ENCODE results near the gene GARIN3. TPM values are rescaled to one million over a fixed set of nuclear protein-coding genes. Genes with fewer than 3 reads are reported as not detected.

GARIN3 gene
- total RNA-seq: not detected in 2 replicates
- polyA plus RNA-seq: not detected in 2 replicates
- not detected in 2 replicates for polyA plus RNA-seq (2011; cell fraction: cytosol; rRNA removed)
- not detected in 2 replicates for polyA plus RNA-seq (2011; cell fraction: nucleus; rRNA removed)
- polyA plus RNA-seq (2012): not detected in 2 replicates
- not detected in 2 replicates for polyA minus RNA-seq
- not detected for polyA minus RNA-seq (2011; cell fraction: cytosol; rRNA and poly(A)+ RNA removed)
- not detected in 2 replicates for polyA minus RNA-seq (2011; cell fraction: nucleus; rRNA and poly(A)+ RNA removed)
- Bru-seq, nascent RNA: not detected
- BruChase-seq, experiment 1, labeled RNA remaining after a 6-hour chase: not detected
- not detected for BruChase-seq, experiment 2, labeled RNA remaining after a 2-hour chase
- long read RNA-seq: 0 reads

DNA sequence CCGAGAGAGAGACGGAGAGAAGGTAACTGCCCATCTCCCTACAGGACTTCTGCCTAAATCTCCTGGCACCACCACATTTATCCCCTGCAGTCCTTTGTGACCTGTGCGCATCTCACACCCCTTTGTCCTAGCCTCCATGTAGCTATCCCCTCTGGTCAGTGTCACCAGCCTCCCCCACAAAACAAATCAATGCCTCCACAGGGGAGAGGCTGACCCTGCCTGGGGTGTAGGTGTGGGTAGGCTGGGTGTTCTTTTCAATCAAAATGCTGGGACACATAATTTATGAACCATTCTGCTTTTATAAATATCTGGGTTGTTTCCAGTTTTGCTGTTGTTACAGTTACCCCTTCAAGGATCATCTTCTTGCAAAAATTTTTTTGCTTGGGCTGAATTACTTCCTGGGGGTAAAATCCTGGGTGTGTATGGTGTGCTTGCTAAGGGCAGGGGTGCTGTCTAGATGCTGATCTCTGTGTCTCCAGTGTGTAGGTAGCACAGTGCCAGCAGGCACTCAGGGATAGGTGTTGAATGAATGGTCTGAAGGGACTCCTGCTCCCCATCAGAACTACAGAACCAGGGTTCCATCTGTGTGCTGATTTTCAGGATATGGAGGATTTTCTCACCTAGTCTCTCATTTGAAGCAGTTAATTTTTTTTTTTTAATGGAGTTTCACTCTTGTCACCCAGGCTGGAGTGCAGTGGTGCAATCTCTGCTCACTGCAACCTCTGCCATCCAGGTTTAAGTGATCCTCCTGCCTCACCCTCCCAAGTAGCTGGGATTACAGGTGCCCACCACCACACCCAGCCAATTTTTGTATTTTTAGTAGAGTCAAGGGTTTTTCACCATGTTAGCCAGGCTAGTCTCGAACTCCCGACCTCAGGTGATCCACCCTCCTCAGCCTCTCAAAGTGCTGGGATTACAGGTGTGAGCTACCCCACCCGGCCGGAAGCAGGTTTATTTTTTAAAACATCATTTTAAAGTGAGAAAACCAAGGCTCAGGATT lies at the start of gene GARIN3:
TSS of gene GARIN3 (minus strand) at position 51 of the 1,000 bp plus-strand sequence. CDS start 96 bp downstream, outside the sequence.
- Histone ChIP-seq H3K79me2 (ENCODE audit: control insufficient read depth, insufficient read depth, low read length) (no peaks in the 10 kb centered on the region), H3K9me1 (replicated peaks; ENCODE audit: control insufficient read depth, extremely low read depth, insufficient read depth, low read length) (no peaks in the 10 kb centered on the region), H2AFZ (ENCODE audit: low read depth, low read length) (no peak within 1 kb of the TSS), H3K4me1 (ENCODE audit: control insufficient read depth, extremely low read depth, insufficient read depth, low read length) (no peaks in the 10 kb centered on the region), H3K36me3 (ENCODE audit: control insufficient read depth in 2 of 2, extremely low read depth in 1 of 2, insufficient read depth in 2 of 2, low read length in 2 of 2) (no peaks in the 10 kb centered on the region), H4K20me1 (replicated peaks; ENCODE audit: control insufficient read depth, extremely low read depth, insufficient read depth, low read length) (no peaks in the 10 kb centered on the region), H3K9ac (replicated peaks; ENCODE audit: extremely low read depth, insufficient read depth, low read length) (no peak within 1 kb of the TSS), H3K4me3 (replicated peaks in 1 of 3; ENCODE audit: insufficient read depth in 1 of 3, low read depth in 1 of 3, low read length in 3 of 3) (no peak within 1 kb of the TSS), H3K27ac (ENCODE audit: insufficient read depth, low read depth, low read length) (no peak within 1 kb of the TSS), H3K9me3 (replicated peaks; ENCODE audit: control insufficient read depth, insufficient read depth, low read length) (no peaks in the 10 kb centered on the region), H3K27me3 (ENCODE audit: control insufficient read depth in 2 of 2, insufficient read depth in 2 of 2, low read length in 2 of 2) (no peaks in the 10 kb centered on the region), H3K4me2 (ENCODE audit: insufficient read depth, low read length) (no peak within 1 kb of the TSS)
- POLR2A ChIA-PET: no interaction called here
- DNase-seq (ENCODE audit: low read depth, low spot score) (no peak), FAIRE-seq (no peak)
- CTCF ChIA-PET: interaction anchor here (1.0 kb wide), 2 partner anchors 11 to 18 kb away, joined by 3 to 6 read pairs; no protein-coding TSS in a partner anchor
- BruUV-seq (replicated peaks): no TSS peak
- no peak for TF ChIP-seq EZH2 (IDR thresholded peaks at IDR 0.05; ENCODE audit: borderline replicate concordance, low read depth, low read length, severe bottlenecking)
- no peak for TF ChIP-seq POLR2AphosphoS5 (IDR thresholded peaks at IDR 0.05; ENCODE audit: insufficient read depth, low read depth, low read length)
- TF ChIP-seq, protein P1, sequence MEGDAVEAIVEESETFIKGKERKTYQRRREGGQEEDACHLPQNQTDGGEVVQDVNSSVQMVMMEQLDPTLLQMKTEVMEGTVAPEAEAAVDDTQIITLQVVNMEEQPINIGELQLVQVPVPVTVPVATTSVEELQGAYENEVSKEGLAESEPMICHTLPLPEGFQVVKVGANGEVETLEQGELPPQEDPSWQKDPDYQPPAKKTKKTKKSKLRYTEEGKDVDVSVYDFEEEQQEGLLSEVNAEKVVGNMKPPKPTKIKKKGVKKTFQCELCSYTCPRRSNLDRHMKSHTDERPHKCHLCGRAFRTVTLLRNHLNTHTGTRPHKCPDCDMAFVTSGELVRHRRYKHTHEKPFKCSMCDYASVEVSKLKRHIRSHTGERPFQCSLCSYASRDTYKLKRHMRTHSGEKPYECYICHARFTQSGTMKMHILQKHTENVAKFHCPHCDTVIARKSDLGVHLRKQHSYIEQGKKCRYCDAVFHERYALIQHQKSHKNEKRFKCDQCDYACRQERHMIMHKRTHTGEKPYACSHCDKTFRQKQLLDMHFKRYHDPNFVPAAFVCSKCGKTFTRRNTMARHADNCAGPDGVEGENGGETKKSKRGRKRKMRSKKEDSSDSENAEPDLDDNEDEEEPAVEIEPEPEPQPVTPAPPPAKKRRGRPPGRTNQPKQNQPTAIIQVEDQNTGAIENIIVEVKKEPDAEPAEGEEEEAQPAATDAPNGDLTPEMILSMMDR (IDR thresholded peaks at IDR 0.05; ENCODE audit: extremely low read depth in 1 of 2, insufficient read depth in 1 of 2, low read depth in 1 of 2, low read length in 2 of 2): no peak
- no peak for TF ChIP-seq POLR2A (IDR thresholded peaks at IDR 0.05; ENCODE audit: low read depth, low read length)
- TF ChIP-seq JUN (IDR thresholded peaks at IDR 0.05; ENCODE audit: borderline replicate concordance, insufficient read depth, insufficient read length, low read depth): no peak
- no peak for TF ChIP-seq FOS (IDR thresholded peaks at IDR 0.05; ENCODE audit: borderline replicate concordance, insufficient read depth, low read length)
- no peak for TF ChIP-seq GATA2 (IDR thresholded peaks at IDR 0.05; ENCODE audit: insufficient read depth, insufficient read length, low read depth, low read length)
- TF ChIP-seq, protein P2, sequence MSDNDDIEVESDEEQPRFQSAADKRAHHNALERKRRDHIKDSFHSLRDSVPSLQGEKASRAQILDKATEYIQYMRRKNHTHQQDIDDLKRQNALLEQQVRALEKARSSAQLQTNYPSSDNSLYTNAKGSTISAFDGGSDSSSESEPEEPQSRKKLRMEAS (IDR thresholded peaks at IDR 0.05; ENCODE audit: insufficient read depth, insufficient read length): no peak
- TF ChIP-seq MYC (IDR thresholded peaks at IDR 0.05; ENCODE audit: low read depth, low read length): no peak
- dilution Hi-C loops (cut with MboI; ENCODE audit: extremely low pct_ligation_motif_present, low sequenced_read_pairs) (no loop called here), intact Hi-C loops (cut with micrococcal nuclease) (no loop called here)
